ENCODE results near the gene ZDHHC11B.
A peak's percentile ranks its signal among the peaks of the same experiment; 100 is the strongest.
"Not testable (repeated sequence)": the region's sequence is repeated elsewhere in the genome, so short reads cannot be mapped to it uniquely, and the experiment has no call there.

Gene ZDHHC11B

GRCh38 chr5:784428-785177 is at the start of gene ZDHHC11B:
TSS of gene ZDHHC11B (minus strand) at chr5:784729. CDS start at chr5:766919, 17,810 bp downstream.
- DNase-seq = peak; percentile 52 to 64

GRCh38 chr5:834013-834412 is 49.5 kb upstream of the ZDHHC11B start:
- DNase-seq = not testable (repeated sequence)

GRCh38 chr5:828194-828593 is 43.7 kb upstream of the ZDHHC11B start:
- not testable (repeated sequence) for DNase-seq

GRCh38 chr5:825544-825943 is 41.0 kb upstream of the ZDHHC11B start:
- not testable (repeated sequence) for DNase-seq

- DNase-seq = no peak
Observed at GRCh38 chr5:821504-821903, 37.0 kb upstream of the ZDHHC11B start.

GRCh38 chr5:820245-820644 is 35.7 kb upstream of the ZDHHC11B start:
- no peak for DNase-seq

- DNase-seq = no peak
Observed at GRCh38 chr5:819078-819477, 34.5 kb upstream of the ZDHHC11B start.

- no peak for DNase-seq
Observed at GRCh38 chr5:816176-816575, 31.6 kb upstream of the ZDHHC11B start.

- no peak for DNase-seq
Observed at GRCh38 chr5:815449-815848, 30.9 kb upstream of the ZDHHC11B start.

GRCh38 chr5:813575-813974 is 29.0 kb upstream of the ZDHHC11B start:
- not testable (repeated sequence) for DNase-seq

GRCh38 chr5:811384-811783 is 26.9 kb upstream of the ZDHHC11B start:
- DNase-seq = not testable (repeated sequence)

GRCh38 chr5:807719-808514 is 23.4 kb upstream of the ZDHHC11B start:
- not testable (repeated sequence) for DNase-seq

- no peak for DNase-seq
Observed at GRCh38 chr5:801472-801871, 16.9 kb upstream of the ZDHHC11B start.

- not testable (repeated sequence) for DNase-seq
Observed at GRCh38 chr5:801055-801454, 16.5 kb upstream of the ZDHHC11B start.

GRCh38 chr5:798505-799138 is 14.1 kb upstream of the ZDHHC11B start:
- DNase-seq = not testable (repeated sequence)

- DNase-seq = not testable (repeated sequence)
Observed at GRCh38 chr5:797986-798385, 13.5 kb upstream of the ZDHHC11B start.

- DNase-seq = not testable (repeated sequence)
Observed at GRCh38 chr5:795873-796272, 11.3 kb upstream of the ZDHHC11B start.

GRCh38 chr5:794948-795347 is 10.4 kb upstream of the ZDHHC11B start:
- DNase-seq = not testable (repeated sequence)

- DNase-seq = not testable (repeated sequence)
Observed at GRCh38 chr5:788703-789102, 4.2 kb upstream of the ZDHHC11B start.

- DNase-seq = not testable (repeated sequence)
Observed at GRCh38 chr5:787857-788233, 3.3 kb upstream of the ZDHHC11B start.

GRCh38 chr5:787224-787856 is 2.8 kb upstream of the ZDHHC11B start:
- DNase-seq = not testable (repeated sequence)

- not testable (repeated sequence) for DNase-seq
Observed at GRCh38 chr5:785181-785705, 714 bp upstream of the ZDHHC11B start.
